GM12873 (cell line): ENCODE data around the gene TPCN1.

ENCODE experiments used
- TF ChIP-seq, protein P1 (sequence below): IDR thresholded peaks from 2 replicates; pipeline ENCODE4 v1.5.1; 2012; ENCODE audit warnings: low read depth, mild to moderate bottlenecking, moderate library complexity, low read length, control low read depth; ENCODE audit not compliant: insufficient read depth; ENCODE audit errors: missing control alignments

TPCN1 gene

DNA sequence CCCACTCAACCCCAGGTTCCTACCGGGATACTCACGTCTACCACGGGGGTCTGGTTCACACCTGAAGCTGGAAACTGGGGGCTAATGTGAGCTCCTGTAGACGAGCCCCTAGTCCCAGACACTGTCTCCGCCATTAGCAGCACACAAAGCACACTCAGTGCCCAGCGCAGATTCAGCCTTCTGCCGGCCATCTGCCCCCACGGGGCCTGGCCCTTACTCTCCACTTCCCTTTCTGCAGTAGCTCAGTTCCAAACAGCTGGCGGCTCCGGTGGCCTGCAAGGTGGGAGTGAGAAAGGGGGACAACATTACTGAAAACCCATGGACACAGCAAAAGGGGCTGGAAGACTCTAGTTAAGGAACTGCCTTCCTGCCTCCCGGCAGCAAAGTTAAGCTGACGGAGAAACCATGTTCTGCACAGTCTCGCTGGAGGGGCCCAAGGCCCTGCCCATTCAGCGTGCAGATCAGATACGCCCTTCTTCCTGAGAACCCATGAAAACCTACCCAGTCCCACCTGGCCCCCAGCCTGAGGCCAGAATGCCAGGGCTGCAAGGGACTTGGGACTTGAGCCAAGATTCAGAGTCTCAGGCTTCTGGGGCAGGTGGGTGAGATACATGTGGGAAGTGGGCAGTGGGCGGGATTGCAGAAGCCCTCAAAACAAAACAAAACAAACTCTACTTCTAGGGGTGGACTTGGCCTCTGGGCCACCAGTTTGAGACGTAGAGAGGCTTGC is 111.6 kb downstream of the TPCN1 start:
- TF ChIP-seq, protein P1, sequence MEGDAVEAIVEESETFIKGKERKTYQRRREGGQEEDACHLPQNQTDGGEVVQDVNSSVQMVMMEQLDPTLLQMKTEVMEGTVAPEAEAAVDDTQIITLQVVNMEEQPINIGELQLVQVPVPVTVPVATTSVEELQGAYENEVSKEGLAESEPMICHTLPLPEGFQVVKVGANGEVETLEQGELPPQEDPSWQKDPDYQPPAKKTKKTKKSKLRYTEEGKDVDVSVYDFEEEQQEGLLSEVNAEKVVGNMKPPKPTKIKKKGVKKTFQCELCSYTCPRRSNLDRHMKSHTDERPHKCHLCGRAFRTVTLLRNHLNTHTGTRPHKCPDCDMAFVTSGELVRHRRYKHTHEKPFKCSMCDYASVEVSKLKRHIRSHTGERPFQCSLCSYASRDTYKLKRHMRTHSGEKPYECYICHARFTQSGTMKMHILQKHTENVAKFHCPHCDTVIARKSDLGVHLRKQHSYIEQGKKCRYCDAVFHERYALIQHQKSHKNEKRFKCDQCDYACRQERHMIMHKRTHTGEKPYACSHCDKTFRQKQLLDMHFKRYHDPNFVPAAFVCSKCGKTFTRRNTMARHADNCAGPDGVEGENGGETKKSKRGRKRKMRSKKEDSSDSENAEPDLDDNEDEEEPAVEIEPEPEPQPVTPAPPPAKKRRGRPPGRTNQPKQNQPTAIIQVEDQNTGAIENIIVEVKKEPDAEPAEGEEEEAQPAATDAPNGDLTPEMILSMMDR: no peak

DNA sequence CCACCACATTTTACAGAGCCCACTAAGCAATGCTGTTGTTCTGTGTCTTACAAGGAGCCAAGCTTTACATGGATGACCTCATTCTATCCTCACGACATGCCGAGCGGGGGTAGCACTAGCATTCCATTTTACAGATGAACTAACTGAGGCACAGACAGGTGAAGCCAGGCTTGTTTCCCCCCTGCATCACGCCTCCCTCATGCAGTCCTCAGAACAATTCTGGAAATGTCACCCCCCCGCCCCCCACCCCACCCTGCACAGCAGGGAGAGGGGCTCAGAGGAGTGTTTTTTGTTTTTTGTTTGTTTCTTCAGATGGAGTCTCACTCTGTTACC is 112.1 kb downstream of the TPCN1 start:
- TF ChIP-seq, protein P1: no peak

DNA sequence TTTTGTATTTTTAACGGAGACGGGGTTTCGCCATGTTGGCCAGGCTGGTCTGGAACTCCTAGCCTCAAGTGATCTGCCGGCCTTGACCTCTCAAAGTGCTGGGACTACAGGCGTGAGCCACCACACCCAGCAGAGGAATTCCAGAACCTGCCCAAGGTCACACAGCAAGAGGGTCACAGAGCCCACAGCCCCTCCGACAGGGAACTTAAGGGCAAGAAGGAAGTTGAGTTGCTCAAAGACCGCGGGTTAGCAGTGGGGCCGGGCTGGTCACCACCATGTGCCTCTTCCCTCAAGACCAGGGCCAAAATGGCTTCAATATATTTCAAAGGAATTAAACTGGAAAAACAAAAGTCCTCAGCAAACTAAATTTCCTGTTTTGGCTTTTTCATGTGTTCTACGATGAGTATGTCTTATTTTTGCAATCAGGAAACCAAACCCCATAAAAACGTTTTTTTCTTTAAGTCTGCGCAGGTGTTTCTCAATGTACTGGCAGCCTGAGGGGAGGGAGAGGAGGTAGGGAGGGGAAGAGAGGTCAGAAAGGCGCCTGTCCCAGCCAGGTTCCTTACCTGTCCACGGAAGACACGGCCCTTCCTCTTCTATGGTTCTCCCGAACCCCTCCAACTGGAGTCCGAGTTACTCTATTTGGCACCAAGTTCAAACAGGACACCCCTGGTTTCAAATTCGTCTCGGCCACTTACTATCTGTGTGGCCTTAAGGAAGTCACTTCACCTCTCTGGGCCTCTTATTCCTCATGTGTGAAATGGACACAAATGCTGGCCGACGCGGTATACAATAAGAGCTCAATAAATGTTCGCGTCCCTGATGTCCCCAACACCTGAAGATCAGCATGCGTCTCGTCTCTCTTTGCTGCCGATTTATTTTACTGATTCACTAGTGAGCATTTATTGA is 112.9 kb downstream of the TPCN1 start:
- TF ChIP-seq, protein P1: no peak

DNA sequence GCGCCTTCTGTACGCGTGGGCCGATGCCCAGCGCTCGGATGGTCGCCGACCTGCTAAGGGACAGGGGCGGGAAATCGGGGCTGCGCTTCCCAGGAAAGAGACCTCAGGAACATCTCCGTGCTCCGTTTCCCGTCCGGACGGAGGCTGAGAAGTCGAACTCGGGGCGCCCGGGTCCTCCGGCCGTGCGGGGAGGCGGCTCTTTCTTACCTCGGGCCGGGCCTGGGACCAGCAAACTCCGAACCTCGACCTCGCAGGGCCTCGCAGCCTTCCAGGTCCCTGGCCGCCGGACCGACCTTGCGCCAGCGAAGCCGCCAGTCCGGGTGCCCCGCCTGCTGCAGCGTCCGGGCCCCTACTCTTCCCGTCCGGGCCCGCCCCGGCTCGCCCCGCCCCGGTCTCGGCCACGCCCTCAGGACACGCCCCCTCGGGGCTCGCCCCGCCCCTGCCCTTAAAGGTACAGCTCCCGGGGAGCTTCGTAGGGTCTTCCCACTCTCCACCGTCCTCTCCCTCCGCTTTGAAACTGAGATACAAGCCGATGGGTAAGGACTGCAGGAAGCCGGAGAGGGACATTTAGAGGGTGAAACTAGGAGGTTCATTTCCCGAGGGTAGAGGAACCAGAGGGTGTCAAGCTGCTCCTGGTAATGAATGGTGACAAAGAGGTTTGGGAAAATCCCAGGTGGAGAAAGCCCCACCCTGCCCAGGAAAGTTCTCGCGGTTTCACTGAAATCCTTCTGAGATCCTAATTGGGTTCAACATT is 113.7 kb downstream of the TPCN1 start, which contains the start of gene SLC8B1:
Gene SLC8B1, minus strand, starts transcription at position 324 of the 754 bp plus-strand sequence. CDS start 2,231 bp downstream, outside the sequence.
- TF ChIP-seq, protein P1: no peak

DNA sequence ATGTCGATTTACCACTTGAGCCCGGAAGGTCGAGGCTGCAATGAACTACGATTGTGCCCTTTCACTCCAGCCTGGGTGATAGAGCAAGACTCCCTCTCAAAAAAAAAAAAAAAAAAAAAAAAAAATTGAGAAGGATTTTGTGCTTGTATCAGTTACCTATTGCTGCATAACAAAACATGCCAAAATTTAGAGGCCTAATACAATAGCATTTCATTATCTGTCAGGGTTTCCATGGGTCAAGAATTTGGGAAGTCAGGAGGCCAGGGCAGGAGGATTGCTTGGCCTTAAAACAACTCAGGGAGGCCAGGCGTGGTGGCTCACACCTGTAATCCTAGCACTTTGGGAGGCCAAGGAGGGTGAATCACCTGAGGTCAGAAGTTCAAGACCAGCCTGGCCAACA is 118.3 kb downstream of the TPCN1 start:
- TF ChIP-seq, protein P1: no peak

DNA sequence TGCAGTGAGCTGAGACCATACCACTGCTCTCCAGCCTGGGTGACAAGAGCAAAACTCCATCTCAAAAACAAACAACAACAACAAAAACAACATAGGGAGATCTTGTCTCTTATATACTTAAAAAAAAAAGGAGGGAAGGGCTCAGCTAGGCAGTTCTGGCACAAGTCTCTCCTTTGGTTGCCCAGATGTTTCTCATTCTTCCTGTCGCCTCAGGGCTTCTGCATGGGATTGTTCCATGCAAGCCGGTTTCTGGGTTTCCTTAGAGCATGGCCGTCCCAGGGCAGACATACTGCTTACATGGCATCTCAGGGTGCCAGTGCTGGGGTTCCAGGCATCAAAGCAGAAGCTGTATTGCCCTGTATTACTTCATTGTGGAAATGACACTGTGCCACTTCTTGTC is 118.8 kb downstream of the TPCN1 start:
- TF ChIP-seq, protein P1: no peak
